Chondrocyte (in vitro differentiated cells): ENCODE data around the gene POU3F3. TPM values are rescaled to one million over a fixed set of nuclear protein-coding genes. Genes with fewer than 3 reads are reported as not detected.

Source experiments
- DNase-seq: peaks from one replicate; pipeline ENCODE4 v3.0.0; 2021; ENCODE audit warnings: mixed read lengths, low spot score
- H3K27ac Mint-ChIP-seq: one replicate; pipeline ENCODE4 v1.8.0; 2021; ENCODE audit warnings: mild to moderate bottlenecking, moderate library complexity, mixed read lengths; ENCODE audit not compliant: unreplicated experiment
- H3K27me3 Mint-ChIP-seq: 2 replicates; pipeline ENCODE4 v1.8.0; 2021; ENCODE audit warnings: low read depth, mixed read lengths
- H3K36me3 Mint-ChIP-seq: 2 replicates; pipeline ENCODE4 v1.8.0; 2021; ENCODE audit warnings: low read depth, mixed read lengths
- H3K4me1 Mint-ChIP-seq: 2 replicates; pipeline ENCODE4 v1.8.0; 2021; ENCODE audit warnings: low read depth, mild to moderate bottlenecking, mixed read lengths
- H3K4me3 Mint-ChIP-seq: one replicate; pipeline ENCODE4 v1.8.0; 2021; ENCODE audit warnings: mild to moderate bottlenecking, moderate library complexity, mixed read lengths; ENCODE audit not compliant: unreplicated experiment
- H3K9me3 Mint-ChIP-seq: 2 replicates; pipeline ENCODE4 v1.8.0; 2021; ENCODE audit warnings: low read depth, mixed read lengths
- CTCF ChIP-seq: fragments of 200-600 bp; sonication (generic); IDR thresholded peaks from 2 replicates; pipeline ENCODE4 v1.5.0; 2021; ENCODE audit warnings: antibody characterized with exemption, mild to moderate bottlenecking, moderate library complexity
- total RNA-seq: library from RNA; stranded (reverse); gene quantifications from 3 replicates; pipeline ENCODE4 v1.2.1, GENCODE V29; 2021

POU3F3 gene
- total RNA-seq, 1 donor from 2014 or later: 7.2 TPM

- no peak for DNase-seq
- H3K9me3 Mint-ChIP-seq: no peaks in the 10 kb centered on the region
- no peaks in the 10 kb centered on the region for H3K4me1 Mint-ChIP-seq
- H3K36me3 Mint-ChIP-seq: no peaks in the 10 kb centered on the region
- peaks cover 11% of the 10 kb centered on the region for H3K27me3 Mint-ChIP-seq
- H3K27ac Mint-ChIP-seq: no peak overlapping the region
- no peak overlapping the region for H3K4me3 Mint-ChIP-seq
- TF ChIP-seq CTCF: no peak
These were observed 33.8 kb downstream of the POU3F3 start for GRCh38 chr2:104887676-104888075.

GRCh38 chr2:104888489-104889258 lies 34.8 kb downstream of the POU3F3 start:
- H3K27ac Mint-ChIP-seq: no peak overlapping the region
- TF ChIP-seq CTCF: no peak
- peaks cover 6% of the 10 kb centered on the region for H3K27me3 Mint-ChIP-seq
- no peak for DNase-seq
- no peaks in the 10 kb centered on the region for H3K4me1 Mint-ChIP-seq
- no peaks in the 10 kb centered on the region for H3K36me3 Mint-ChIP-seq
- H3K9me3 Mint-ChIP-seq: no peaks in the 10 kb centered on the region
- H3K4me3 Mint-ChIP-seq: no peak overlapping the region

DNA sequence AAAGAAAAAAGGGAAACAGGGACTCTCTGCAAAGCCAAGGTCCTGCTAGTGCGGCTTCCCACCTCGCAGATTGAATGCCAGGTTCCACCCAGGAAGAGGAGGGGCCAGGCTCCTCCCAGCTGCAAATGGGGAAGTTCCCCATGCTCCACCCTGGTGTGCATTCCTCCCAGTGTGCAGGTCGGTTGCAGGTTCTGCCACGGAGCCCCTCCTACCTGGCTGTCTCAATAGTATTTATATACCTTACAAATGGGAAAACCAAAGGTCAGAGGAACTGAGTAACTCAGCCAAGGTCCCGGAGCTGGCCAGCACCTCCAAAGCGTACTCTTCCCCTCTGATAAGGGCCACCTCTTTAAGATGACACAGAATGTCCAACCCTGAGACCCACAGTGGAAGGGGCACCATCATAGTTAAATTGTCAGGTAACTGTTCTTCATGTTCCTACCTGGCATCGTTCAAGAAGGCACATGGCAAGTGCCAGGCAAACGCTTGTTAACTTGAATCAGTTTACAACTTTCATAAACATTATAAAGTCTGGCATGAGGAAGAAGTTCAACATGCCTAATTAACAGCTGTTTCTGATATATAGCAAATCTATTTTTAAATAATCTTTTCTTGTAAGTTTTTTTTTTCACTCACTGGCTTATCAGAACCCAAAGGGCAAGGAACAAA lies 35.5 kb downstream of the POU3F3 start:
- H3K4me1 Mint-ChIP-seq: no peaks in the 10 kb centered on the region
- TF ChIP-seq CTCF: no peak
- H3K36me3 Mint-ChIP-seq: no peaks in the 10 kb centered on the region
- peaks cover 4% of the 10 kb centered on the region for H3K27me3 Mint-ChIP-seq
- no peak overlapping the region for H3K4me3 Mint-ChIP-seq
- H3K27ac Mint-ChIP-seq: no peak overlapping the region
- no peaks in the 10 kb centered on the region for H3K9me3 Mint-ChIP-seq
- DNase-seq: no peak

DNA sequence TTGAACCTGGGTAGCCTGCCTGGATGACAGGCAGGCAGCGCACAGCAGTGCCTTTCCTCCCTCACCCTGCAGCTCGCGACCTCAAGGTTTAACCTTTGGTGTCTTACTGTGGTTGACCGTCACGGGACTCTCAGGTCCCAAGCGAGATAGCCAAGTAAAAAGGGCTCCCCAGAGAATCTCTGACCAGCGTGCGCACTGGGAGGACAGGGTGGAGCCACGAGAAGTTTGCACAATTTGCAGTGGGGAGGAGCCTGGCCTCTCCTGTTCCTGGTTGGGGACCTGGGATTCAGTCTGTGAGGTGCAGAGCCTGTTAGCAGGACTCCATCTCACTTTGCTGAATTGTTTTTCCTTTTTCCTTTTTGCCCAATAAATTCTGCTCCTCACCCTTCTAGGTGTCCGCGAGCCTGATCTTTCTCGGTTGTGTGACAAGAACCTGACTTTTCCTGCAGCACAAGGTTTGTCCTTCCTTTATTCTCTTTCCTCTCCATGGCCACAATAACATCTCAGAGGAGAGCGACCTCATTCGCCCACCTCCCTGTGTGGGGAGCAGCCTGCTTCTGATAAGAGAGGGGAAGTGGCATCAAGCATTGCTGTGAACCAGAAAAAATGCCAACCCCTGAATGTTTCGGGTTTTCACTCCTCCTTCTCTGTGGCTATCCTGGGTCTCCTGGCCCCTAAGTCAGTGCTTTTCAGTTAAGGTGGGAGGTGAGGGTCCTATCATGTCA lies 36.2 kb downstream of the POU3F3 start:
- Mint-ChIP-seq H3K27me3 (no peaks in the 10 kb centered on the region), H3K36me3 (no peaks in the 10 kb centered on the region), H3K4me3 (no peak overlapping the region), H3K9me3 (no peaks in the 10 kb centered on the region), H3K4me1 (no peaks in the 10 kb centered on the region), H3K27ac (no peak overlapping the region)
- no peak for DNase-seq
- no peak for TF ChIP-seq CTCF

- no peak for TF ChIP-seq CTCF
- H3K27me3 Mint-ChIP-seq: no peaks in the 10 kb centered on the region
- H3K36me3 Mint-ChIP-seq: no peaks in the 10 kb centered on the region
- DNase-seq: no peak
- H3K27ac Mint-ChIP-seq: no peak overlapping the region
- no peaks in the 10 kb centered on the region for H3K4me1 Mint-ChIP-seq
- no peaks in the 10 kb centered on the region for H3K9me3 Mint-ChIP-seq
- no peak overlapping the region for H3K4me3 Mint-ChIP-seq
These were observed 36.8 kb downstream of the POU3F3 start for GRCh38 chr2:104890685-104891069.
